ENCODE results near the gene PRORP.
"Not testable (repeated sequence)": the region's sequence is repeated elsewhere in the genome, so short reads cannot be mapped to it uniquely, and the experiment has no call there.

Gene PRORP

GRCh38 chr14:35140718-35141581 is 18.6 kb downstream of the PRORP start:
- DNase-seq, result no peak

GRCh38 chr14:35144029-35144428 is 21.7 kb downstream of the PRORP start:
- DNase-seq, result no peak

GRCh38 chr14:35146711-35147149 is 24.4 kb downstream of the PRORP start:
- DNase-seq, result no peak

GRCh38 chr14:35147186-35147585 is 24.8 kb downstream of the PRORP start:
- DNase-seq, result no peak

- no peak for DNase-seq
Measured at GRCh38 chr14:35147711-35148110, 25.4 kb downstream of the PRORP start.

GRCh38 chr14:35149239-35149638 is 26.9 kb downstream of the PRORP start:
- DNase-seq, result no peak

- not testable (repeated sequence) for DNase-seq
Measured at GRCh38 chr14:35152531-35152930, 30.2 kb downstream of the PRORP start.

- DNase-seq, result no peak
Measured at GRCh38 chr14:35154016-35154415, 31.7 kb downstream of the PRORP start.

- no peak for DNase-seq
Measured at GRCh38 chr14:35155962-35156361, 33.6 kb downstream of the PRORP start.

- DNase-seq, result no peak
Measured at GRCh38 chr14:35158491-35158890, 36.1 kb downstream of the PRORP start.

- DNase-seq, result no peak
Measured at GRCh38 chr14:35158951-35159653, 36.8 kb downstream of the PRORP start.

- DNase-seq, result no peak
Measured at GRCh38 chr14:35159742-35160409, 37.5 kb downstream of the PRORP start.

- no peak for DNase-seq
Measured at GRCh38 chr14:35161231-35161630, 38.9 kb downstream of the PRORP start.

- no peak for DNase-seq
Measured at GRCh38 chr14:35163384-35163783, 41.0 kb downstream of the PRORP start.

- no peak for DNase-seq
Measured at GRCh38 chr14:35164849-35165248, 42.5 kb downstream of the PRORP start.

- no peak for DNase-seq
Measured at GRCh38 chr14:35167496-35167895, 45.1 kb downstream of the PRORP start.

Data from activated naive CD4-positive, alpha-beta T cell (primary cell).